ENCODE measurements around the gene PRKAA1. TPM values are rescaled to one million over a fixed set of nuclear protein-coding genes. Genes with fewer than 3 reads are reported as not detected.

PRKAA1 gene
- 151 TPM for total RNA-seq
- polyA plus RNA-seq = 43.5 TPM

- peak; percentile 59 for DNase-seq (ENCODE audit: extremely low spot score)
- Histone ChIP-seq H3K27ac (ENCODE audit: low read depth) (peak within 1 kb of the TSS; percentile 92), H3K4me1 (ENCODE audit: insufficient read depth) (peaks cover 2% of the 10 kb centered on the region), H3K4me3 (ENCODE audit: low read depth, low read length) (peak within 1 kb of the TSS; percentile 94), H3K36me3 (ENCODE audit: insufficient read depth) (no peaks in the 10 kb centered on the region)
- WGBS = under 1% methylated on average over 70 of the region's 70 CpGs
Observed at GRCh38 chr5:40798012-40798800, at the start of gene PRKAA1. TSS of gene PRKAA1 (minus strand) at chr5:40798374. CDS start at chr5:40798189, 185 bp downstream.

- no peak for DNase-seq (ENCODE audit: extremely low spot score)
- 88% methylated on average over 1 of the region's 1 CpG for WGBS
- Histone ChIP-seq H3K36me3 (ENCODE audit: insufficient read depth) (no peaks in the 10 kb centered on the region), H3K27ac (ENCODE audit: low read depth) (no peak overlapping the region), H3K4me1 (ENCODE audit: insufficient read depth) (no peaks in the 10 kb centered on the region), H3K4me3 (ENCODE audit: low read depth, low read length) (no peak overlapping the region)
Observed at GRCh38 chr5:40847525-40847924, 49.4 kb upstream of the PRKAA1 start.

- DNase-seq (ENCODE audit: extremely low spot score) = no peak
- Histone ChIP-seq H3K27ac (ENCODE audit: low read depth) (no peak overlapping the region), H3K4me1 (ENCODE audit: insufficient read depth) (no peaks in the 10 kb centered on the region), H3K36me3 (ENCODE audit: insufficient read depth) (no peaks in the 10 kb centered on the region), H3K4me3 (ENCODE audit: low read depth, low read length) (no peak overlapping the region)
- WGBS = 86% methylated on average over 2 of the region's 2 CpGs
Observed at GRCh38 chr5:40846371-40846770, 48.2 kb upstream of the PRKAA1 start.

DNA sequence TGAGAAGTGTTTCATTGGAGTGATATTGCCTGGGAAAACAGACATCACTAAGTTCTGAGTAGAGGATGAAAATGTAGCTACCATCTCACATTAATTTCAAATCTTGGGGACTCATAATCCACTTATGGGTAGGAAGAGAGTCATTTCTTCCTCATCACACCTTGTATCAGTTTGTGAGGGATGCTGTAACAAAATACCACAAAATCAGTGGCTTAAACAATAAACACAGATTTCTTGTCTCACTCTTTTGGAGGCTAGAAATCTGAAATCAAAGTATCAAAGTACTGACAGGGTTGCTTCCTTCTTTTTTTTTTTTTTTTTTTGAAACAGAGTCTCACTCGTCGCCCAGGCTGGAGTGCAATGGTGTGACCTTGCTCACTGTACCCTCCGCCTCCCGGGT lies 46.4 kb upstream of the PRKAA1 start:
- WGBS = 92% methylated on average over 4 of the region's 4 CpGs
- H3K4me3 ChIP-seq (ENCODE audit: low read depth, low read length) = no peak overlapping the region
- no peak overlapping the region for H3K27ac ChIP-seq (ENCODE audit: low read depth)
- DNase-seq (ENCODE audit: extremely low spot score) = no peak
- H3K36me3 ChIP-seq (ENCODE audit: insufficient read depth) = no peaks in the 10 kb centered on the region
- H3K4me1 ChIP-seq (ENCODE audit: insufficient read depth) = no peaks in the 10 kb centered on the region

- 33% methylated on average over 2 of the region's 2 CpGs for WGBS
- Histone ChIP-seq H3K4me1 (ENCODE audit: insufficient read depth) (no peaks in the 10 kb centered on the region), H3K4me3 (ENCODE audit: low read depth, low read length) (no peak overlapping the region), H3K36me3 (ENCODE audit: insufficient read depth) (no peaks in the 10 kb centered on the region), H3K27ac (ENCODE audit: low read depth) (no peak overlapping the region)
- no peak for DNase-seq (ENCODE audit: extremely low spot score)
Observed at GRCh38 chr5:40842351-40842750, 44.2 kb upstream of the PRKAA1 start.

- 36% methylated on average over 9 of the region's 9 CpGs for WGBS
- DNase-seq (ENCODE audit: extremely low spot score) = no peak
- Histone ChIP-seq H3K4me3 (ENCODE audit: low read depth, low read length) (peak within 1 kb of the TSS; percentile 39), H3K27ac (ENCODE audit: low read depth) (peak within 1 kb of the TSS; percentile 64), H3K36me3 (ENCODE audit: insufficient read depth) (no peaks in the 10 kb centered on the region), H3K4me1 (ENCODE audit: insufficient read depth) (no peaks in the 10 kb centered on the region)
Observed at GRCh38 chr5:40841068-40841805, 43.1 kb upstream of the PRKAA1 start, which contains the start of gene CARD6. TSS of gene CARD6 (plus strand) at chr5:40841367. CDS start at chr5:40841383, 16 bp downstream.

DNA sequence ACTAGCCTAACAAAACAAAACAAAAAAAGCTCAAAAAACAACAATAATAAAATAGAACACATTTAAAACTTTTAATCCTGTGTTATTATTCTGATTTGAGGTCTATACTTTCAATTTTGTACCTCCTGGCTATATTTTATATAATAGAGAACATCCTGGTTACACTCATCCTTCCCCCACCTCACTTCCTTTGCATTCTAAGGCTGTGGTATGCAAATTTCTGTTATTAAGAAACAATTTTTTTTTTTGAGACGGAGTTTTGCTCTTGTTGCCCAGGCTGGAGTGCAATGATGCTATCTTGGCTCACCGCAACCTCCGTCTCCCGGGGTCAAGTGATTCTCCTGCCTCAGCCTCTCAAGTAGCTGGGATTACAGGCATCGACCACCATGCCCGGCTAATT lies 39.9 kb upstream of the PRKAA1 start:
- no peak overlapping the region for H3K27ac ChIP-seq (ENCODE audit: low read depth)
- no peaks in the 10 kb centered on the region for H3K36me3 ChIP-seq (ENCODE audit: insufficient read depth)
- no peaks in the 10 kb centered on the region for H3K4me1 ChIP-seq (ENCODE audit: insufficient read depth)
- no peak for DNase-seq (ENCODE audit: extremely low spot score)
- 91% methylated on average over 6 of the region's 6 CpGs for WGBS
- no peak overlapping the region for H3K4me3 ChIP-seq (ENCODE audit: low read depth, low read length)

DNA sequence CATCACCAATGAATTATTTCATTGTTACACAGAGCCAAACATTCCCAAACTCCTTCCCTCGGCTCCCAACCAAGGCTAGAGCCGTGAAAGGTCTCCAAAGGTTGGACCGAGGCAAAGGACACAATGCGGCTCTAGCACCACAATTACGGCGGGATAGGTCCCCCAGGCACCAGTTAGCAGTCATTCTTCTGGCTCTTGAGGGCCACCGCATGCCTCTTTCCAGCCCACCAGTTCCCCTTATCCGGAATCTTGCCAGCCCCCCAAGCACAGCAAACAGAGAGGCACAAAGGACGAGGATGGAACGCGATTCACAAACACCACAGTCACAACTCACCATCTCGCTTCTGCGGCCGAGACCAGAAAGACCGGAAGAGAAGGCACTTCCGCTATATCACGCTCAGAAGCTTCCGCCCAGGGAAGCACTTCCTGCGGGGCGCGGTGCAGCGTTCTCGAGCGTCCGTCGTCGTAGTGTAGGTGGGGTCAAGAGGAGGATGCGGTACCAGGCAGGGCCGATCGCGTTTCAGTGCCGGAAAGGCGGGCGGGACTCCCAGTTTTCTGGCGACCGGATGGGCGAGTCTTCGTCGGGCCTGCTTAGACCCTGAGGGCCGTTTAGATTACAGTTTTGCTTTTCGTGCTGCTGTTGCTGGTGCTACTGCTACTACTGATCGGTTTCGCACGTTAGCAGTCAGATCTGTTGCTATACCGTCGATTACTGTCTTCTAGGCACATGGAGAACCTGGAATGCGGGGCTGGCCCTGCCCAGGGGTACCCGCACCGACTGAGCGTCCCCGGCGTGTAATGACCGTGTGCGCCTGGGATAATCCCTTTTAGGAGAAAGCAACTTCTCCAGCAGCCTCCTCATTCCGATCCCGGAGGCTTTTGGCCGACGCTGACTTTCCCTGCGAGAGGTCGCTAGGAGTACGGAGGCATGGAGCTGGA lies 36.9 kb upstream of the PRKAA1 start, which contains the start of gene RPL37:
Gene RPL37 (minus strand): TSS at position 374 of the 939 bp plus-strand sequence. CDS start 37 bp downstream, at position 337.
- DNase-seq (ENCODE audit: extremely low spot score) = peak; percentile 94
- peaks cover 10% of the 10 kb centered on the region for H3K36me3 ChIP-seq (ENCODE audit: insufficient read depth)

GRCh38 chr5:40834391-40834848 lies 36.2 kb upstream of the PRKAA1 start:
- WGBS = 1% methylated on average over 21 of the region's 21 CpGs
- no peak for DNase-seq (ENCODE audit: extremely low spot score)
- H3K27ac ChIP-seq (ENCODE audit: low read depth) = peak overlapping the region; percentile 96
- peaks cover 10% of the 10 kb centered on the region for H3K36me3 ChIP-seq (ENCODE audit: insufficient read depth)
- H3K4me3 ChIP-seq (ENCODE audit: low read depth, low read length) = peak overlapping the region; percentile 50
- no peaks in the 10 kb centered on the region for H3K4me1 ChIP-seq (ENCODE audit: insufficient read depth)

More for the DNA sequence above, 36.9 kb upstream of the PRKAA1 start, which contains the start of gene RPL37:
- peak within 1 kb of the TSS; percentile 96 for H3K27ac ChIP-seq (ENCODE audit: low read depth)
- H3K4me3 ChIP-seq (ENCODE audit: low read depth, low read length) = peak within 1 kb of the TSS; percentile 50
- WGBS = 1% methylated on average over 61 of the region's 61 CpGs
- no peaks in the 10 kb centered on the region for H3K4me1 ChIP-seq (ENCODE audit: insufficient read depth)

GRCh38 chr5:40833712-40834229 lies 35.6 kb upstream of the PRKAA1 start:
- Histone ChIP-seq H3K36me3 (ENCODE audit: insufficient read depth) (peaks cover 10% of the 10 kb centered on the region), H3K4me3 (ENCODE audit: low read depth, low read length) (peak overlapping the region; percentile 50), H3K27ac (ENCODE audit: low read depth) (peak overlapping the region; percentile 3), H3K4me1 (ENCODE audit: insufficient read depth) (no peaks in the 10 kb centered on the region)
- 45% methylated on average over 13 of the region's 13 CpGs for whole genome bisulfite sequencing
- DNase-seq (ENCODE audit: extremely low spot score) = no peak

DNA sequence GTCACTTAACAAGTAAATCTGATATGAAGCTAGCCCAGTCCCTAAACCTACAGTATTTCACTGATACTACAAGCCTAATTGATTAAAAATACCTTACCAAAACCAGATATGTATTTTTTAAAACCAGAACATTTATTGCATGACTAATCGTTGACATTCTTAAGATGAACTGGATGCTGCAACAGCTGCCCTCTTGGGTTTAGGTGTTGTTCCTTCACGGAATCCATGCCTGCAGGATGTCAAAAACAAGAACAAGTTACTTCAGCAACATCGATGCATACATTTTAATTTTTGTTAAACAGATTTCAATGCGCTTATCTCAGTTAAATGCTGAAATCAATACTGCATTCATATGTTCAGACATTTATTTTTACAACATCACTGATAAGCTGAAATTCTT lies 34.2 kb upstream of the PRKAA1 start:
- 85% methylated on average over 4 of the region's 4 CpGs for WGBS
- Histone ChIP-seq H3K27ac (ENCODE audit: low read depth) (no peak overlapping the region), H3K4me1 (ENCODE audit: insufficient read depth) (no peaks in the 10 kb centered on the region), H3K4me3 (ENCODE audit: low read depth, low read length) (no peak overlapping the region), H3K36me3 (ENCODE audit: insufficient read depth) (peaks cover 12% of the 10 kb centered on the region)
- no peak for DNase-seq (ENCODE audit: extremely low spot score)

GRCh38 chr5:40831346-40832210 lies 33.4 kb upstream of the PRKAA1 start:
- H3K36me3 ChIP-seq (ENCODE audit: insufficient read depth) = peaks cover 14% of the 10 kb centered on the region
- no peak for DNase-seq (ENCODE audit: extremely low spot score)
- WGBS = 76% methylated on average over 4 of the region's 4 CpGs

More at GRCh38 chr5:40831346-40832210, 33.4 kb upstream of the PRKAA1 start:
- Histone ChIP-seq H3K4me1 (ENCODE audit: insufficient read depth) (no peaks in the 10 kb centered on the region), H3K27ac (ENCODE audit: low read depth) (no peak overlapping the region), H3K4me3 (ENCODE audit: low read depth, low read length) (no peak overlapping the region)
